ENCODE measurements around the gene ADGRA1.

Gene ADGRA1

GRCh38 chr10:133160826-133161471, 73.2 kb downstream of the ADGRA1 start:
- H3K4me3 ChIP-seq (ENCODE audit: low read depth, low read length): peak overlapping the region; percentile 60

GRCh38 chr10:133161486-133162109, 73.9 kb downstream of the ADGRA1 start:
- H3K4me3 ChIP-seq (ENCODE audit: low read depth, low read length): no peak overlapping the region

DNA sequence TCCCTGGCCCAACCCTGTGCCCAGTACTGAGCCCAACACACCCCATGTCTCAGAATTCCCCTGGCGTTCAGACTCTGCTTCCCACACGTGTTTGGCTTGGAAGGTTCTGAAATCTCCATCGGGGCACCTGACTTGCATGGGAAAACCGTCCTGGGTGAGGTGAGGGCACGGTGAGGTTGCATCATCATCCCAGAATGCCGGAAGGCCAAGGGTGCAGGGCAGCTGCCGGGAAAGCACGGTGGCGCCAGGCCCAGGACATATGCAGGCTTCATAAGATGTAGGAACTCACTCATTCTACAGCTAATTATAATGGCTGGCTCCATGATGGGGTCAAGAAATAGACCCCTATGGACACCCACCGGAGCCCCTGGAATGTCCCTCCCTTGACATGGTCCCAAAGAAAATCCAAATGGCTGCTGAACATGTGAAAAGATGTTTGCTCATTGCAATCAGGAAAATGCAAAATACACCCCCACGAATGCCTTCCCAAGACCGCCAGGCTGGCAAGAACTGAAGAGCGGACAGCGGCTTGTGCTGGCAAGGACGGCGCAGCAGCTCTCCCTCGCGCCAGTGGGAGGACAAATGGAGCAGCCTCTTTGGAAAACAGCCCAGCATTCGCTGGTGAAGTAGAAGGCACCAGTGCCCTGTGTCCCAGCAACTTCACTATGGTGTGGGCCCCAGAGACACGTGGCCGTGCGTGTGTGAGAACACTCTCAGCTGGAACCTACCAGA, 74.6 kb downstream of the ADGRA1 start:
- no peak overlapping the region for H3K4me3 ChIP-seq (ENCODE audit: low read depth, low read length)

DNA sequence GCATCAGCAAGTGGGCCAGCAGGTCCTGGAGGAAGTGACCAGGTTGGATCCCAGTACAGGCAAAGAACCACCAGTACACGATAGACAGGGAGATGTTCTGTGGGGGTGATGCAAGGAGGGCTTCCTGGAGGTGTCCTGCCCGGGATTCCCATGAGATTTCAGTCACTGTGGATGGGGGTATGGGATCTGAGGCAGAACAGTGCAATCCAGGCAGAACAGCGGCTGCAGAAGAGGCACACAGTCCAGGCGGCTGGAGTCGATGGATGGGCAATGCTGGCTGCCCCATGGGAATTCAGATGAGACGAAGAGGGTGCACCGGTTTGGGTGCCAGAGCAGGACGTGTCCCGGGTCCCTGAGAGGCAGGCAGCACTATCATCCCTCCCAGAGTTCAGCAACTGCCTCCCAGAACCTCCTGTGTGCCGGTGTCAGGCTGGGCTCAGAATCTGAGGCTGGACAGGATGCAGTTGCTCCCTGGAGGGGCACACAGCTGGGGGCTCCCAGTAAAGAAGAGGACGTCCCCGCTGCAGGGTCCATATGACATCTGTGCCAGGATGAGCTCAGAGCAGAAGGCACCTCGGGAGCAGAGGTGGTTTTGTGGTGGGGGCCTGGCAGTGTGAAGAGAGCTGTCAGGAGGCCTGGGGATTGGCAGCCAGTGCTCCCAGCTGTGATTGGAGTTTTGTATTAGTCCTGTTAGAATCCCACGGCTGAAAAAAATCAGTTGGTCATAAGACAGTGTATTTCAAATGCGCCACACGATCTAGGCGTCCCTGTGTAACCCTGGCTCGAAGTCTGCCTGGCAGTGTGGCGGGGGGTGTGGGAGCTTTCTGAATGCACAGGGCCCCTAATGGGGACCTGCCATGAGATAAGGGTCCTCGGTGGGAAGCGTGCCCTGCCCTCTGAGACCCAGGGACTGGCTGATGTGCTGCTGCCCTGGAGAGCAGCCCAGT, 75.5 kb downstream of the ADGRA1 start:
- H3K4me3 ChIP-seq (ENCODE audit: low read depth, low read length): no peak overlapping the region

DNA sequence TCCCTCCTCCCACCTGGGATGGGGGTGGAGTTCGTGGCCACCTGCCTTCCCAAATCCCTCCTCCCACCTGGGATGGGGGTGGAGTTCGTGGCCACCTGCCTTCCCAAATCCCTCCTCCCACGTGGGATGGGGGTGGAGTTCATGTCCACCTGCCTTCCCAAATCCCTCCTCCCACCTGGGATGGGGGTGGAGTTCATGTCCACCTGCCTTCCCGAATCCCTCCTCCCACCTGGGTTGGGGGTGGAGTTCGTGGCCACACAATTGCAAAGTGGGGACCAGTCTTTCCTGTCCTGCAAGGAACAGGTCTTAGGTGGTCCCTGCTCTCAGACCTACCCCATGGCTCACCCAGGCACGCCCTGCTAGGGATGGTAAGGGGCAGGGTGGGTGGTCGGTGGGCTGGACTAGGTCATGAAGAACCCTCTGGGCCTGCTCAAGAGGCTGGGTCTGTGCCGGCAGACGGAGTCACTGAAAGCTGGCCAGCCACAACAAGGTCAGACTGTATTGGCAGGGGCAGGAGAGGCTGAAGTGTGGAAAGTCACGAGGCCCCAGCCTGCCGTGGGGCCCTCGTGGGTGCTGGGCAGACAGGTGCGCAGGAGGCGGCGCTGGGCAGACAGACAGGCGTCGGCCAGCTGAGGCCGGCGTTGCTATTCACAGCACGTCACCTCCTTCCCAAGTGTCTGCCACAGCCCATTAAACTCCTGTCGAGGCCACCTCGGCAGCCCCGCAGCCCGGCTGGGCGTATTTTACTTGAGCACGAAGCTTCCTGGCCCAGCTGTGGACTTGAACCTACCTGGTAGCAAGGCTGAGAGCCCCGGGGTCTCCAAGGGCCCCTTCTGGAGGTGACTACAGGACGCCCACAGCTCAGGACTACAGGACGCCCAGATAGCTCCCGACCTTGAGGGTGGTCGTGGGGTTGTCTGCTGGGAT, 76.4 kb downstream of the ADGRA1 start:
- no peak overlapping the region for H3K4me3 ChIP-seq (ENCODE audit: low read depth, low read length)

GRCh38 chr10:133164816-133165555, 77.3 kb downstream of the ADGRA1 start:
- no peak overlapping the region for H3K4me3 ChIP-seq (ENCODE audit: low read depth, low read length)

- no peak overlapping the region for H3K4me3 ChIP-seq (ENCODE audit: low read depth, low read length)
Observed at GRCh38 chr10:133165556-133166503, 78.1 kb downstream of the ADGRA1 start.

- H3K4me3 ChIP-seq (ENCODE audit: low read depth, low read length): no peak overlapping the region
Observed at GRCh38 chr10:133166504-133166827, 78.7 kb downstream of the ADGRA1 start.

- H3K4me3 ChIP-seq (ENCODE audit: low read depth, low read length): no peak overlapping the region
Observed at GRCh38 chr10:133166828-133167692, 79.3 kb downstream of the ADGRA1 start.

GRCh38 chr10:133167693-133168616, 80.2 kb downstream of the ADGRA1 start:
- no peak overlapping the region for H3K4me3 ChIP-seq (ENCODE audit: low read depth, low read length)

GRCh38 chr10:133168617-133169031, 80.9 kb downstream of the ADGRA1 start:
- no peak overlapping the region for H3K4me3 ChIP-seq (ENCODE audit: low read depth, low read length)

DNA sequence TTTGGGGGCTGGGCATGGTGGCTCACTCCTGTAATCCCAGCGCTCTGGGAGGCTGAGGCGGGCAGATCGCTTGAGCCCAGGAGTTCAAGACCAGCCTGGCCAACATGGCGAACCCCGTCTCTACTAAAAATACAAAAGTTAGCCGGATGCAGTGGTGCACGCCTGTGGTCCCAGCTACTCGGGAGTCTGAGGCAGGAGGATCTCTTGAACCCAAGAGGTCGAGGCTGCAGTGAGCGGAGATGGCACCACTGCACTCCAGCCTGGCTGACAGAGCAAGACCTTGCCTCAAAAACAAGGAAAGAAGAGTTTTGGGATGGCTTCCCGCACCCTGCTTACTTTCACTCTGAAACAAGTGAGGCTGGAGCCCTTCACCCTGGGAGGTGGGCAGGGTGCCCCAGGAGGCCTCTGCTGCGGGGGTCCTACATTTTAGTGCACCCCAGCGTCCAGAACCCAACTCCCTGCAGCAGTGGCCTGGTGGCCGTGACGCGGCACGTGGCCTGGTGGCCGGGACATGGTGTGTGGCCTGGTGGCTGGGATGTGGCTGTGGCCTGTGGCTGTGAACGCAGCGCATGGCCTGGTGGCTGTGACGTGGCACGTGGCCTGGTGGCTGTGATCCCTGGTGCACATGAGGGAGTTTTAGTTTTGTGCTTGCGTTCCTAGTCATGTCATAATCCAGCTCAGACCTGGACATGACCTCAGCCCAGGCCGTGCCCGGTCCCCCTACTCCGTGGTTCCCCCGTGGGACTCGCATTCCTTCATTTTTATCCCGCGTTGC, 81.6 kb downstream of the ADGRA1 start:
- no peak overlapping the region for H3K4me3 ChIP-seq (ENCODE audit: low read depth, low read length)

GRCh38 chr10:133170092-133170491, 82.4 kb downstream of the ADGRA1 start:
- no peak overlapping the region for H3K4me3 ChIP-seq (ENCODE audit: low read depth, low read length)

DNA sequence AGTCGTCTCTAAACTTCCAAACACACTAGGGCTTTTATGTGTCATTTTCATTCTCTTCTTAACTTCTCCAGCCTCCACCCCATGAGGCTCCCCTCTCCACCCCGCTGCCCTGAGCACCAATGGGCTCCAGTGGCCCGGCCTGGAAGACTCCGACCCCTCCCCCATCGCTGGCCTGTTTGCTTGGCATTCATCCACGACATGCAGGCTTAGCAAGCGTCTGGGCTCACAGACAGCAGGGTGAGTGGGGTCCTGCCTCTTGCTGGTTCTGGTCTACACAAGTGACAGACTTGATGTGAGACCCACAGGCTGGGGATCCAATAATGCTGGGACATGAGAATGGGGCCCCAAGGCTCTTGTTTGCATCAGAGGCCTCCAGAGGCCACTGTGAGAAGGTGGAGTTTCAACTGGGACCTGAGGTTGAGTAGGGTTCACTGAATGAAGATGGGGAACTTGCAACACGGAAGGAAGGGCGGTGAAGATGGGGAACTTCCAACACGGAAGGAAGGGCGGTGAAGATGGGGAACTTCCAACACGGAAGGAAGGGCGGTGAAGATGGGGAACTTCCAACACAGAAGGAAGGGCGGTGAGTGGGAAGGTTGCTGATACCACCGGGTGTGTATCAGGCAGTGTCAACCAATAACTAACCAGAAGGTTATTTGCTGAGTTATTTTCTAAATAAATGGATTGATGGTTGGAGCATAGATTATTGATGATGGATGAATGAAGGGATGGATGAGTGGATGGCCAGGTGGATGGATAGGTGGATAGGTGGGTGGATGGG, 86.3 kb downstream of the ADGRA1 start:
- no peak overlapping the region for H3K4me3 ChIP-seq (ENCODE audit: low read depth, low read length)
